SHP77 treated with DMSO at 0.1 percent for 48 hours (cell line): ENCODE data around the gene EMC9.
"Not testable (repeated sequence)": the region's sequence is repeated elsewhere in the genome, so short reads cannot be mapped to it uniquely, and the experiment has no call there.

Source experiments
- DNase-seq: peaks from one replicate; lab custom pipeline; 2025; lab: John Stamatoyannopoulos, UW

Gene EMC9

GRCh38 chr14:24108336-24108874 is 33.0 kb downstream of the EMC9 start:
- no peak for DNase-seq

- no peak for DNase-seq
These were observed 34.6 kb downstream of the EMC9 start for GRCh38 chr14:24106672-24107271.

DNA sequence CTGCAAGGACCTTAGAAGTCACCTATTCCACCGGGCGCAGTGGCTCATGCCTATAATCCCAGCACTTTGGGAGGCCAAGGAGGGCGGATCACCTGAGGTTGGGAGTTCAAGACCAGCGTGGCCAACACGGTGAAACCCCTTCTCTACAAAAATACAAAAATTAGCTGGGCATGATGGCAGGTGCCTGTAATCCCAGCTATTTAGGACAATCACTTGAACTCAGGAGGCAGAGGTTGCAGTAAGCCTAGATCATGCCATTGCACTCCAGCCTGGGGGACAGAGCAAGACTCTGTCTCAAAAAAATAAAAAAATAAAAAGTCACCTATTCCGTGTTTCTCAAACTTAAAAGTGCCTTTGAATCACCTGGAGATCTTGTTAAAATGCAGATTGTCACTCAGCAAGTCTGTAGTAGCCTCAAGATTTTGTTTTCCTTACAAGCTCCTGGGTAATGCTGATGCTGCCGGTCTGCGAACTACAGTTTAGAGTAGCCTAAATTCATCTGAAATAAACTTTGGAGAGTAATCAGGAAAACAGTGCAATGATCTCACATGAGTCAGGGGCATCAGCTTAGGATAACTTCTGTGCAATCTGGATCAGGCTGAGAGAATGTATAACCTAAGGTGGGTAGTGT is 35.7 kb downstream of the EMC9 start:
- not testable (repeated sequence) for DNase-seq

DNA sequence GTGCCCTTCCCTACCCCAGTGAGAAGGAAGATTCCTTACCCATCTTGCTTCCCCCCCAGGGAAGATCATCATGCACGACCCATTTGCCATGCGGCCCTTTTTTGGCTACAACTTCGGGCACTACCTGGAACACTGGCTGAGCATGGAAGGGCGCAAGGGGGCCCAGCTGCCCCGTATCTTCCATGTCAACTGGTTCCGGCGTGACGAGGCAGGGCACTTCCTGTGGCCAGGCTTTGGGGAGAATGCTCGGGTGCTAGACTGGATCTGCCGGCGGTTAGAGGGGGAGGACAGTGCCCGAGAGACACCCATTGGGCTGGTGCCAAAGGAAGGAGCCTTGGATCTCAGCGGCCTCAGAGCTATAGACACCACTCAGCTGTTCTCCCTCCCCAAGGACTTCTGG is 37.9 kb downstream of the EMC9 start:
- DNase-seq = no peak

DNA sequence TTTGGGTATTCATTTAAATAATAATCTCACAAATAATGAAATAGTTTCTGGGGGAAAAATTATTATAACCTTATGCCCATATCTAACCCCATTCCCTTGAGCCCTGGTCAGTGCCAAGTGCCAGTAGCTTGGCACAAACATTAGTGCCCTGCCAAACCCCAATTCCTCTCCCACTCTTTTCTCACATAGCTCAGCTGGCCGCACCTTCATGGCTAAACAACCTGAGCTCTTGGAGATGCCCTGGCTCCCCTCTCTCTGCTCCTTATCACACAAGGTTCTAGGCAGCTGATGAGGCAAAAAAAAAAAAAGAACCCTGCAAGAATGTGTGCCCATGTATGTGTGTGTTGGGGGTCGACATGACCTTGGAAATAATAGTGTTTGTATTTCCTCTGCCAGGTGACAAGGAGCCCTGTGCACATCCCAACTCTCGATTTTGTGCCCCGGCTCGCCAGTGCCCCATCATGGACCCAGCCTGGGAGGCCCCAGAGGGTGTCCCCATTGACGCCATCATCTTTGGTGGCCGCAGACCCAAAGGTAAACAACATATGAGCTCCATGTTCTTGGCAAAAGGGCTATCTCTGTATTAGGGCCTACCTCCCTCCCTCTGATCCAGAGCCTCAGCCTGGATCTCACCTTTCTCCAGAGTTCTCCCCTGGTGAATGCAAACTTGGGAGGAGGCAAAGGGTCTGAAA is 38.9 kb downstream of the EMC9 start:
- DNase-seq = no peak

DNA sequence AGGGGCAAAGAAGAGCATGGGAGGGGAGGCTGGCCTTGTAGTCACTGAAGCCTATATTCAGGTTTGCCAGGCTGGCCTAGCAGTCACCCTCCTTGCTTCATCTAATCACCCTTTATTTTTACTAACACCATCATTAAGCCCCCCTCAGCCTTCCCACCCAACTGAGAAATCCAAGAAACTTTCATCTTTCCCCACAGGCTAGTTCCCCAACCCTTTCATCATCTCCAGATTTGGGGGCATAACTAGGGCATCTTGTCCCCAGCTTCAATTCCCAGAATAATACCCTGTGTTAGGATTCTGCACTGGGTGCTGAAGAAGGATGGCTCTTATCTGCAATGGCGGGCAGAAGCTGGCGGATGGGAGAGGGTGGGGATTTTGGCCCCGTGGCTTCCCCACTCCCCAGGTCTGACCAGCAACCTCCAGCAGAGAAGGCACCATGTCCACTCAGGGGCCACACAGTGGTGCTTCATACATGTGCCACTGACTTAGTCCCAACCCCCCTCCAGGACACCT is 40.4 kb downstream of the EMC9 start:
- no peak for DNase-seq

DNA sequence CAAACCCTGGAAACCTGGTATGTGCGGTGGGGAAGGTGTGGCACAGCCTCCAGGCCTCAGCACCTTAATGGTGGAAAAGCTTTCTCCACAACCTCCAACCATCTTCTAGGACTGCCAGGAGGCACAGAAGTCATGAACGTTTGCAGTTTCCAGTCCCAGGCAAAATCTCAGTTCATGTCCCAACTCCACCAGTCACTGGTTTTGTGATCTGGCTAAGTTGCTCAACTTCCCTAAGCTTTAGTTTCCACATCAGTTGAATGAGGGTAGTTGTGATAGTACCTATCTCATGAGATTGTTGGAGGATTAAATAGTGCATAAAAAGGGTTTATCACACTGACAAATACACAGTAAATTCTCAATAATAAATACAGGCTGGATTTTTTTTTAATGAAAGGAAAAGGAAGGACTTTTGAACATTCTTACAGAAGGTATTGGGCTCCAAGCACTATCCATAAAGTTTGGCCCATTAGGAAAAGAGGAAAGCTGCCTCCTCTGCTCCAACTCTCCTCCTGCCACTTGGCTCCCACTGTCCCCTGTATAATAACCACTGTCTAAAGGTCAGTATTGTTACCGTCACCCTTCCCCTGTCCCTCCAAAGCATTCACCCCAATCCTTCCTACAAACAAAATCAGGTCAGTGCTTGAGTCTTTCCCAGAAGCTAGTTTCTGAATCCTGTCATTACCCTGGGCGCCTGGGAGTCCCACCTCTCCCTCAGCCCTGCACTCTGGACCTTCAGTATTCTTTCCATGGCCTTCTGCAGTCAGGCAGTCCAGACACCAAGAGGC is 41.0 kb downstream of the EMC9 start:
- no peak for DNase-seq

DNA sequence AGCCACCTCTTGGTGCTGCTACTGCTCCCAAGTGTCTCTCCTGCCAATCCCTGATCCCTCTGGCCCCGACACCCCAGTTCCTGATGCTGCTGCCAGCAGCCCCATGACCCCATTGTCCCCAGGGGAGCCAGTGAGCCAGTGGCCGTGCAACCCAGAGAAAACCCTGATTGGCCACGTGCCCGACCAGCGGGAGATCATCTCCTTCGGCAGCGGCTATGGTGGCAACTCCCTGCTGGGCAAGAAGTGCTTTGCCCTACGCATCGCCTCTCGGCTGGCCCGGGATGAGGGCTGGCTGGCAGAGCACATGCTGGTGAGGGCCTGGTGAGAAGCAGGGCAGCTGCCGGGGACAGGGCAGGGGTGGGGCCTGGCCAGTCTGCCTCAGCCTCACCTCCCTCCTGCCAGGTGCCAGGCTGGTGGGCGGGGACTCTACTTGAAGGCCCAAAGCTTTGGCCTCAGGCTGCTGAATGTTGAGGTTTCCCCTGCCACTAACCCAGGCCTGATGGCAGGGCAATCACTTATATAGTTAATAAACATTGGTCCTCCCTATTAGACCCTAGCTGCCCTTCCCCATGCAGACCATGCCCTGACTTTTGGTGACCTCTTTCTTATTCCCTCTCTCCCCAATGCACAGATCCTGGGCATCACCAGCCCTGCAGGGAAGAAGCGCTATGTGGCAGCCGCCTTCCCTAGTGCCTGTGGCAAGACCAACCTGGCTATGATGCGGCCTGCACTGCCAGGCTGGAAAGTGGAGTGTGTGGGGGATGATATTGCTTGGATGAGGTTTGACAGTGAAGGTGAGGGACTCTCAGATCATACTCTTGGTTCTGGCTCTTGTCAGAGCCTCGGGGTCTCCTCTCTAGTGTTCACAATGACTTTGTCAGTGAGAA is 42.2 kb downstream of the EMC9 start:
- no peak for DNase-seq

GRCh38 chr14:24098229-24098926 is 43.0 kb downstream of the EMC9 start:
- no peak for DNase-seq

- no peak for DNase-seq
These were observed 44.7 kb downstream of the EMC9 start for GRCh38 chr14:24096545-24097181.

DNA sequence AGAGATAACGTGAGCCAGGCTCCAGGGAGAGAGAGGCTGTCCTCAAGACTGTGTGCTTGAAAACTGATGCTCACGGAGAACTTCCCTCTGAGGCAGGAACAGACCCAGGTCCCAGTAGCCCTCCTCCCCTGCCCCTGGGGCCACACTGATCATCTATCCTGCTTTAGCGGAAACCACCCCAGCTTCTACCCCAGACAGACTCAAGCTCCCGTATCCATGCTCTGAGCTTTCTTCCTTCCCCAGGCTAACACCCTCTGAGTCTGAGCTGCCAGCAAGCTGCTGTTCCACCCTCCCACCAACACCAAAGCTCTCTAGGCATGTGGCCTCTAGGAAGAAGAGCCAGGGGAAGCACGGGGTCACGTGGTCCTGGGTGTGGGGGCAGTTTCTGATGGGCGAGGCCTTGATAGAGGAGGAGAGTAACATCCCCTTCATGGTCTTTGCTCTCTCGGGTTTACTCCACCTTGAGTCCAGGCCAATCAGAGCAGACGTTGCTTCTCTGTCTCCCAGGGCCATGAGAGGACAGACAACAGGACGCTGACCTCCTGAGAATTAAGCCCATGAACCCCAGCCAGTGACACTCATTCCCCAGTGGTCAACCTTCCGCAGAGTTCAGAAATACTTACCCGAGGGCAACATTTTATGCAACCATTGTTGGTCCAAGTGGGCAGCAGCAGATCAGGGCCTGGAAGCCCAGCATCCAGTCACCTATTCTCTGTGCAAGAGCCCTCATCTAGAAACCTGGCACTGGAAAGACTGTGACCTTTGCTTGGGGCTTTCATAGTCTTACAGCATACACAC is 45.9 kb downstream of the EMC9 start:
- DNase-seq = peak; percentile 77

GRCh38 chr14:24094841-24095270 is 46.5 kb downstream of the EMC9 start:
- no peak for DNase-seq

- DNase-seq = peak; percentile 88
These were observed 47.2 kb downstream of the EMC9 start, which contains the start of gene PCK2 for GRCh38 chr14:24093901-24094840. TSS of gene PCK2 (plus strand) at chr14:24094311. CDS start at chr14:24094406, 95 bp downstream.

GRCh38 chr14:24093207-24093900 is 48.0 kb downstream of the EMC9 start:
- no peak for DNase-seq

DNA sequence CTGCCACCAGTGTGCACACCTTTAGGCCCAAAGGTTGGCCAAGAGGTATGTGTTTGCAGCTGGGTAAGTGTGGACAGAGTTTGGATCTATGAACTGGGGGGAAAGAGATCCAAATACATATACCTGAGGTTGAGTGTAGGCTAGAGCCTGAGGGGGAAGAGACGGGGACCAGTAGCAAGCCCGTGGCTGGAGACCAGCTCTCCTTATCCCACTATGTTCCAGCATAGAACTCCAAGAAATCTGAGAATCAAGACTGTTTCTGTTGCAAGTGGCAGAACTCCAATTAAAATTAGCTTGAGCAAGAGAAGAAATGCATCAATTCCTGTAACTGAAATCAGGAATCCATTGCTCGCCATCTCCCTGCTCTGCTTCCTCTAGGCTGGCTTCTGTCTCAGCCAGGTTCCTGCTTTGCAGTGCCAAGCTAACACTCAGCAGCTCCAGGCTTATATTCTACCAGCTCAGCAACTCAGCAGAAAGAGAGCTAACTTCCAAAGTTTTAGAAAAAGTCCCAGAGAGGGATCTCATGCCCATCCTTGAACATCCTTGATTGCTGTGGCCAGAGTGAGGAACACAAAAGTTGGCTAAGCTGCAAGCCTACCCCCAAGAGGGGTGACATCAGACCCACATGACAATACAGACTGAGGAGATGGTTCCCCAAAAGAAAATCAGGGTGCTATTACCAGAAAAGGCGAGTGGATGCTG is 48.7 kb downstream of the EMC9 start:
- DNase-seq = no peak

DNA sequence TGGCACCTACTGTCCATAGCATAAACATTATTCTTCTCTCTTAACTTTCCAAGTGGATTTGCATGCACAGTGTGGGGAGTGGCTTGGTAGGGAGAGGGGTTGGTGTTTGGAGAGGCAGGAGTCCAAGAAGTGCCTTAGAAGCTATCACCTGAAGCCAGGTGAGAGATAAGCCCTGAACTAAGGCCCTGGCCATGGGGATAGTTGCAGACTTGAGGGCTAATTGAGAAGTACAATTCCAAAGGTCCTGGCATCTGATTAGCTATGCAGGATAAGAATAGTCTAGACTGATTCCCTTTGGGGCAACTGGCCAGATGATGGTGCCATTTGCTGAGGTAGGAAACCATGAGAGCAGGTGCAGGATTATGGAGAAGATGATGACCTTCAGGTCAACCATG is 49.3 kb downstream of the EMC9 start:
- DNase-seq = no peak

DNA sequence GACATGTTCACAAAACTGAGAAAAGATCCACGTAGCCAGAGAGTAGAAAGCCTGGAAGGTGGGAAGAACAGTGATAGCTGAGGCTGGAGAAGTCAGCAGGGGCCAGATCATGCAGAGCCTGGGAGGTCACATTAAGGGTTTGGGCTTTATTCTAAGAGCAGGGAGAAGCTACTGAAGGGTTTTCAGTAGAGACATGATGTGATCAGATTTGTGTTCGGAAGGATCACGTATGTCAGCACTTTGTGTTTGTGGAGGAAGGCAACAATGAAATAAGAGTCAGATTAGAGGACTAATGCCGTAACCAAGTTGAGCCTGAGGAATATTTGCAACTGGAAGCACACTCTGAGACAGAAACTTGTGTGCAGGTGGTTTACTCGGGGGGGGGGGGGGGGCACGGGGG is 51.5 kb downstream of the EMC9 start:
- DNase-seq = no peak
